ENCODE measurements around the gene CALML6.

DNA sequence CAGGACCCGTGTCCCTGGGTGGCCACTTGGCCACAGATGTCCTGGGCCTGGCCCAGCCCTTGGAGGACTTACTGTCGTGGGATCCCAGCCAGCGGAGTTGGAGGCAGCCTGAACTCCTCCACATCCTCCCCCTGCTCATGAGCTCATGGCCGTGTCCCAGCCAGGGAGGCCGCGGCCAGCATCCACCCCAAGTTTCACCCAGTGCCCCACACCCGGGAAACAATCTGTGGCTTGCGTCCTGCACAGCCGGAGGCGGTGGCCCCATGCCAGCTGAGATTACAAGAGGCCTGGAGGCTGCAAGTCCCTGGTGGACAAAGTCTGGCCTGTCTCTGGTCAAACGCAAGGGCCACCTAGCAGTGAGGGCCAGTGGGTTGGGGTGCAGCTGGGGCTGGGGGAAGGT lies 31.5 kb downstream of the CALML6 start:
- TF ChIP-seq POLR2A (IDR thresholded peaks at IDR 0.05) = no peak
- TF ChIP-seq, protein P1, sequence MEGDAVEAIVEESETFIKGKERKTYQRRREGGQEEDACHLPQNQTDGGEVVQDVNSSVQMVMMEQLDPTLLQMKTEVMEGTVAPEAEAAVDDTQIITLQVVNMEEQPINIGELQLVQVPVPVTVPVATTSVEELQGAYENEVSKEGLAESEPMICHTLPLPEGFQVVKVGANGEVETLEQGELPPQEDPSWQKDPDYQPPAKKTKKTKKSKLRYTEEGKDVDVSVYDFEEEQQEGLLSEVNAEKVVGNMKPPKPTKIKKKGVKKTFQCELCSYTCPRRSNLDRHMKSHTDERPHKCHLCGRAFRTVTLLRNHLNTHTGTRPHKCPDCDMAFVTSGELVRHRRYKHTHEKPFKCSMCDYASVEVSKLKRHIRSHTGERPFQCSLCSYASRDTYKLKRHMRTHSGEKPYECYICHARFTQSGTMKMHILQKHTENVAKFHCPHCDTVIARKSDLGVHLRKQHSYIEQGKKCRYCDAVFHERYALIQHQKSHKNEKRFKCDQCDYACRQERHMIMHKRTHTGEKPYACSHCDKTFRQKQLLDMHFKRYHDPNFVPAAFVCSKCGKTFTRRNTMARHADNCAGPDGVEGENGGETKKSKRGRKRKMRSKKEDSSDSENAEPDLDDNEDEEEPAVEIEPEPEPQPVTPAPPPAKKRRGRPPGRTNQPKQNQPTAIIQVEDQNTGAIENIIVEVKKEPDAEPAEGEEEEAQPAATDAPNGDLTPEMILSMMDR (IDR thresholded peaks at IDR 0.05 in 4 of 5, conservative IDR thresholded peaks at IDR 0.05 in 1 of 5) = no peak

Measured in gastrocnemius medialis (tissue), 4 donors.